GM19463 (cell line): ENCODE results near the gene MPRIP.

Experiments used
- ATAC-seq: cut with Tn5 transposase; IDR thresholded peaks from one replicate; pipeline ENCODE4 v1.9.1; 2021; ENCODE audit warnings: mild to moderate bottlenecking, moderate library complexity; ENCODE audit not compliant: unreplicated experiment

The MPRIP gene

GRCh38 chr17:17105976-17106375, 63.7 kb downstream of the MPRIP start:
- no peak for ATAC-seq

GRCh38 chr17:17106756-17107155, 64.5 kb downstream of the MPRIP start:
- ATAC-seq: no peak

GRCh38 chr17:17107281-17107680, 65.0 kb downstream of the MPRIP start:
- no peak for ATAC-seq

GRCh38 chr17:17107891-17108431, 65.7 kb downstream of the MPRIP start:
- ATAC-seq: no peak

- ATAC-seq: no peak
These were observed 66.3 kb downstream of the MPRIP start for GRCh38 chr17:17108451-17109049.

- no peak for ATAC-seq
These were observed 67.0 kb downstream of the MPRIP start for GRCh38 chr17:17109256-17109655.

- ATAC-seq: no peak
These were observed 67.7 kb downstream of the MPRIP start for GRCh38 chr17:17109907-17110306.

GRCh38 chr17:17110520-17110919, 68.3 kb downstream of the MPRIP start:
- no peak for ATAC-seq

GRCh38 chr17:17111401-17112393, 69.4 kb downstream of the MPRIP start:
- no peak for ATAC-seq

GRCh38 chr17:17112628-17113200, 70.5 kb downstream of the MPRIP start:
- ATAC-seq: no peak

GRCh38 chr17:17114592-17115225, 72.5 kb downstream of the MPRIP start:
- no peak for ATAC-seq

- ATAC-seq: no peak
These were observed 73.4 kb downstream of the MPRIP start for GRCh38 chr17:17115620-17116019.

GRCh38 chr17:17116406-17116805, 74.1 kb downstream of the MPRIP start:
- ATAC-seq: no peak

- no peak for ATAC-seq
These were observed 75.7 kb downstream of the MPRIP start for GRCh38 chr17:17117923-17118322.

GRCh38 chr17:17118399-17118798, 76.1 kb downstream of the MPRIP start:
- no peak for ATAC-seq

GRCh38 chr17:17119106-17119505, 76.8 kb downstream of the MPRIP start:
- ATAC-seq: no peak

- no peak for ATAC-seq
These were observed 77.3 kb downstream of the MPRIP start for GRCh38 chr17:17119533-17119932.

GRCh38 chr17:17120294-17120693, 78.0 kb downstream of the MPRIP start:
- no peak for ATAC-seq

GRCh38 chr17:17120701-17121100, 78.4 kb downstream of the MPRIP start:
- ATAC-seq: no peak

- ATAC-seq: no peak
These were observed 78.9 kb downstream of the MPRIP start for GRCh38 chr17:17121162-17121561.
